LHCN-M2 (cell line): ENCODE measurements around the gene MXD1. TPM values are rescaled to one million over a fixed set of nuclear protein-coding genes. Genes with fewer than 3 reads are reported as not detected.
"Not testable (repeated sequence)": the region's sequence is repeated elsewhere in the genome, so short reads cannot be mapped to it uniquely, and the experiment has no call there.

Experiments
- DNase-seq: peaks from one replicate; pipeline ENCODE4 v3.0.0-alpha.2; 2012; ENCODE audit warnings: low read depth
- polyA plus RNA-seq: library from polyadenylated mRNA; unstranded; fragments of >200 nt; gene quantifications from one replicate; pipeline ENCODE4 v1.2.1, GENCODE V29; 2012; ENCODE audit warnings: missing spikeins
- total RNA-seq: library from RNA; depleted of rRNA; stranded (reverse); fragments of >200 nt; gene quantifications from 2 replicates; pipeline ENCODE4 v1.2.3, GENCODE V29; 2014; rRNA removed

The MXD1 gene
- total RNA-seq: 0.83 and 1.8 TPM in 2 replicates
- polyA plus RNA-seq: 1.1 TPM

GRCh38 chr2:69914950-69915945, at the start of gene MXD1:
TSS of gene MXD1 (plus strand) at chr2:69915109. CDS start at chr2:69915331, 222 bp downstream.
- no peak for DNase-seq

- DNase-seq: no peak
Observed at GRCh38 chr2:69888451-69888850, 26.5 kb upstream of the MXD1 start.

GRCh38 chr2:69889302-69889701, 25.6 kb upstream of the MXD1 start:
- no peak for DNase-seq

- DNase-seq: no peak
Observed at GRCh38 chr2:69890881-69891280, 24.0 kb upstream of the MXD1 start.

GRCh38 chr2:69892838-69893424, 22.0 kb upstream of the MXD1 start:
- peak; percentile 15 for DNase-seq

GRCh38 chr2:69893684-69894551, 21.0 kb upstream of the MXD1 start, which contains the start of gene SNRNP27:
TSS of gene SNRNP27 (plus strand) at chr2:69893956. CDS start at chr2:69893985, 29 bp downstream.
- DNase-seq: peak; percentile 80

- not testable (repeated sequence) for DNase-seq
Observed at GRCh38 chr2:69894737-69895136, 20.2 kb upstream of the MXD1 start.

GRCh38 chr2:69902213-69902922, 12.5 kb upstream of the MXD1 start:
- no peak for DNase-seq

GRCh38 chr2:69907216-69907615, 7.7 kb upstream of the MXD1 start:
- DNase-seq: no peak

- DNase-seq: peak; percentile 37
Observed at GRCh38 chr2:69911985-69912563, 2.8 kb upstream of the MXD1 start.

GRCh38 chr2:69914164-69914949, 552 bp upstream of the MXD1 start:
- DNase-seq: peak; percentile 100

- no peak for DNase-seq
Observed at GRCh38 chr2:69916106-69916505, 1.2 kb downstream of the MXD1 start.

GRCh38 chr2:69917852-69918251, 2.9 kb downstream of the MXD1 start:
- DNase-seq: peak; percentile 73

- DNase-seq: no peak
Observed at GRCh38 chr2:69918401-69918800, 3.5 kb downstream of the MXD1 start.

GRCh38 chr2:69923116-69923515, 8.2 kb downstream of the MXD1 start:
- no peak for DNase-seq

- DNase-seq: no peak
Observed at GRCh38 chr2:69926849-69927515, 12.1 kb downstream of the MXD1 start.

GRCh38 chr2:69931832-69932595, 17.1 kb downstream of the MXD1 start:
- no peak for DNase-seq

GRCh38 chr2:69932596-69932922, 17.6 kb downstream of the MXD1 start:
- DNase-seq: no peak
